K562 (cell line): ENCODE measurements around the gene TINAG. TPM values are rescaled to one million over a fixed set of nuclear protein-coding genes. Genes with fewer than 3 reads are reported as not detected.

Experiments used
- polyA plus RNA-seq, 8 experiments: library from polyadenylated mRNA; depleted of rRNA in 4 of 8; stranded (reverse) in 5 of 8; unstranded in 3 of 8; fragments of >200 nt; fragmentation: Nextera tagmentation in 2 of 8; fragmentation: Illumina TruSeq in 1 of 8; extraction: Ambion mirVana in 2 of 8; extraction: Trizol in 1 of 8; gene quantifications; 2 replicates each; pipeline versions ENCODE4 v1.2.1 to v1.2.3, GENCODE V29; 2011 to 2014; ENCODE audit warnings: inconsistent platforms in 1 of 8, missing spikeins in 1 of 8
- total RNA-seq, 7 experiments: library from RNA; depleted of rRNA in 6 of 7; stranded (reverse); fragments of >200 nt in 6 of 7; fragmentation: Illumina TruSeq in 2 of 7; extraction: Trizol in 2 of 7; gene quantifications; 2 replicates each; pipeline versions ENCODE4 v1.2.1 to v1.2.3, GENCODE V29; 2011 to 2021; ENCODE audit warnings: low replicate concordance in 1 of 7

The TINAG gene
- total and polyA plus RNA-seq, 9 of the 15 experiments (the other 6 are each of a cell fraction or from before 2014, with no cell fraction given) = not detected

Other genes with a start within 250 kb of the TINAG start
- not detected in 2 replicates for gene MLIP, start 197.0 kb upstream of the TINAG start, total RNA-seq (2014; rRNA removed)
- gene MLIP, start 197.0 kb upstream of the TINAG start, total RNA-seq (2014; rRNA removed; fragmentation: Illumina TruSeq; extraction: Trizol) = not detected in 2 replicates
- not detected in 2 replicates for gene MLIP, start 197.0 kb upstream of the TINAG start, total RNA-seq (2015; rRNA removed; fragmentation: Illumina TruSeq; extraction: Trizol)
- not detected in 2 replicates for gene MLIP, start 197.0 kb upstream of the TINAG start, total RNA-seq (2021)
- not detected in 2 replicates for gene MLIP, start 197.0 kb upstream of the TINAG start, polyA plus RNA-seq (2011; rRNA removed)
- gene MLIP, start 197.0 kb upstream of the TINAG start, polyA plus RNA-seq (2014; fragmentation: Illumina TruSeq; extraction: Trizol) = not detected in 2 replicates
- gene MLIP, start 197.0 kb upstream of the TINAG start, polyA plus RNA-seq (2014; fragmentation: Nextera tagmentation; extraction: Ambion mirVana) = not detected
- not detected in 2 replicates for gene MLIP, start 197.0 kb upstream of the TINAG start, polyA plus RNA-seq (2014; rRNA removed)